ENCODE results near the gene TSLP.

The TSLP gene

GRCh38 chr5:111116550-111116949, 45.0 kb downstream of the TSLP start:
- no peak for DNase-seq (ENCODE audit: insufficient read length, low spot score)
- TF ChIP-seq POLR2A (IDR thresholded peaks at IDR 0.05; ENCODE audit: low read depth, low read length) = no peak
- FAIRE-seq = no peak

DNA sequence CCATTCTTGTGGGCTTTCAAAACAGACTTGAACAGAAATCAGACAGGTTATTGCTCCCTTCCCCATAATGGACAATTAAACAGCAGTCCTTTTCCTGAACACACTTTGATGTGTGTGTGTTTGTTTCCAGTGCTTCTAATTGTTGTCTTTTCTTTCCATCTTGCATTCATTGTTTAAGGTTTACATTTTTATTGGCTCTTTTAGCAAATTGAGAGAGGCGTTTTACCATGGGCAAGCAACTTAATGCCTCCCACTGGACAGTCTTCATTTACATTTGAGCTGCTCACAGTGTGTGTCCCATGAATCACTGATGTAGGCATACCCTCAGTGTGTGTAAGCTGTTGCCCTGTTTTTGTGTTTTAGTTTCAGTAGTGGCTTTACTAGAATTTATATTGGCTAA, 45.6 kb downstream of the TSLP start:
- no peak for DNase-seq (ENCODE audit: insufficient read length, low spot score)
- no peak for TF ChIP-seq POLR2A (IDR thresholded peaks at IDR 0.05; ENCODE audit: low read depth, low read length)
- no peak for FAIRE-seq

- TF ChIP-seq POLR2A (IDR thresholded peaks at IDR 0.05; ENCODE audit: low read depth, low read length) = no peak
- FAIRE-seq (no peak), DNase-seq (ENCODE audit: insufficient read length, low spot score) (no peak)
Observed at GRCh38 chr5:111119221-111119620, 47.7 kb downstream of the TSLP start.

DNA sequence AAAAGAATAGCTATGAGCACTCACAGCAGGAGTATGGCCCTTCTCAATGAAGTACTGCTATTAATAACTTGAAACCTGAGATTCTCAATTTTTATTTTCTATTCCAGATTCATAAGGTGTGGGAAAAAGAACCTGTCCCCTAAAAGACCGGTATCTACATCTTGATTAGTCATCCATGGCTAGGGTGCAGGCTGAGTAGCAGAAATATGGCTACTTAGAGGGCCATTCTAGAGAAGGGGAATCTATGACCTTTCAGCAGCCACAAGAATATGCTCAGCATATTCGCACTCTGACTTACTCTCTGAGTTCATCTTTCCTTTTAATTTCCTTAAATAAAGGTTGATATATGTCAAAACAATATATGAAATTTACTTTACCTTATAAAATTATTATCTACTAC, 48.3 kb downstream of the TSLP start:
- TF ChIP-seq POLR2A (IDR thresholded peaks at IDR 0.05; ENCODE audit: low read depth, low read length) = no peak
- no peak for FAIRE-seq

DNA sequence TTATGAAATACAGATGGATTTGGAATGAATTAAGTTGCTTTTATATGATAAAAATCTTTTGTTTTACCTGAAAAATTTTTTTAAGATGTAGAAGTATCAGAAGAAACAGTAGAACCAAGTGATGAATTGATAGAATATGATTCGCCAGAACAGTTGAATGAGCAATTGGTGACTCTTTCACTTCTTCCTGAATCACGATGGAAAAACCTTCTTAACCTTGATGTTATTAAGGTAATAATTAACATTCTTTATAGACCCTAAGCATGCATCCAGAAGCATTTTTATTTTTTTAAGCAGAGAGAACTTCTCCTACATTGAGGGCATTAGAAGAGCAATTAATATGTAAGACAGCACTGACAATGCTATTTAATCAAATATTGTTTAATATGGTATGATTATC, 49.4 kb downstream of the TSLP start:
- no peak for TF ChIP-seq POLR2A (IDR thresholded peaks at IDR 0.05; ENCODE audit: low read depth, low read length)
- no peak for DNase-seq (ENCODE audit: insufficient read length, low spot score)
- FAIRE-seq = no peak

More for the DNA sequence above, 48.3 kb downstream of the TSLP start:
- DNase-seq (ENCODE audit: insufficient read length, low spot score) = no peak

- DNase-seq (ENCODE audit: insufficient read length, low spot score) (no peak), FAIRE-seq (no peak)
- TF ChIP-seq POLR2A (IDR thresholded peaks at IDR 0.05; ENCODE audit: low read depth, low read length) = no peak
Observed at GRCh38 chr5:111121926-111122325, 50.4 kb downstream of the TSLP start.

- DNase-seq (ENCODE audit: insufficient read length, low spot score) (no peak), FAIRE-seq (no peak)
- no peak for TF ChIP-seq POLR2A (IDR thresholded peaks at IDR 0.05; ENCODE audit: low read depth, low read length)
Observed at GRCh38 chr5:111122398-111122797, 50.9 kb downstream of the TSLP start.

DNA sequence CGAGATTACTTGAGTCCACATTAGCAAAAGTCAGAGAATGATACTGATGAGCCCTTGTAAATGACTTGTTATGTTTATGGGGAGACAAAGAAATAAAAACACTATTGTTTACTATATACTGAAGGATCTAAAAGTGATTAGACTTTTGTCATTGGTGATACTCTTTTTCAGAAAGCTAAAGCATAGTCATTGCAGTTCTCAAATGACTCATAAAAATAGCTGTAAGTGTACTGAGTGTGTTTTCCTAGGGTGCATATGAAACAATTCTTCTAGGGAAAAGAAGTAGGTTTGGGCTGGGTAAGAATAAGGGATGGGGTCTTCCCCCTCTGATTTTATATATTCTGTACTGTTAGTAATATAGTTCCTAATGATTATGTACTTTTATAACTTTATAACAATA, 53.3 kb downstream of the TSLP start:
- TF ChIP-seq POLR2A (IDR thresholded peaks at IDR 0.05; ENCODE audit: low read depth, low read length) = no peak
- FAIRE-seq = no peak

DNA sequence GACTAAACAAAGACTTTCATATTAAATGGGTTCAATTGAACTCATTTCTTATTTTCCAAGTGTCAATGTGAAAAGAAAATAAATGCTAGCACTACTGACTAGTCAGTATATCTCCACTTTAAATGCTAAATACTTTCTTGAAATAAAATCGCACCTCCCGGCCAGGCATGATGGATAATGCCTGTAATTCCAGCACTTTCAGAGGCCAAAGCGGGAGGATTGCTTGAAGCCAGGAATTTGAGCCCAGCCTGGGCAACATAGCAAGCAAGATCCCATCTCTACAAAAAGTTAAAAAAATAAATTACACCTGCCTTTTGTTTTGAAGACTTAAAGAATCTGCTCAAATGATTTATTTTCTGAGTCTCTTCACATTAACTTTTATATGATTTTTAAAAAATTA, 55.4 kb downstream of the TSLP start:
- no peak for TF ChIP-seq POLR2A (IDR thresholded peaks at IDR 0.05; ENCODE audit: low read depth, low read length)
- FAIRE-seq = no peak
- DNase-seq (ENCODE audit: insufficient read length, low spot score) = no peak

More for the DNA sequence above, 53.3 kb downstream of the TSLP start:
- DNase-seq (ENCODE audit: insufficient read length, low spot score) = no peak
